Astrocyte of the spinal cord (primary cell): ENCODE data around the gene COG6.
A peak's percentile ranks its signal among the peaks of the same experiment; 100 is the strongest.

Experiments
- DNase-seq: peaks from one replicate; pipeline ENCODE4 v3.0.0; 2011; ENCODE audit warnings: low read depth, low spot score
- H3K4me3 ChIP-seq: 2 replicates; pipeline ENCODE4 v1.5.1; 2011; ENCODE audit warnings: low read depth, mild to moderate bottlenecking, low read length, moderate library complexity
- in situ Hi-C: cut with HindIII; loops from 2 replicates; pipeline ENCODE4 v1.10.0; 2017; ENCODE audit warnings: low sequenced_read_pairs
- TF ChIP-seq, protein P1 (sequence below): IDR thresholded peaks from 2 replicates; pipeline ENCODE4 v1.5.1; 2012; ENCODE audit warnings: low read depth, mild to moderate bottlenecking, low read length, inconsistent platforms

Gene COG6

DNA sequence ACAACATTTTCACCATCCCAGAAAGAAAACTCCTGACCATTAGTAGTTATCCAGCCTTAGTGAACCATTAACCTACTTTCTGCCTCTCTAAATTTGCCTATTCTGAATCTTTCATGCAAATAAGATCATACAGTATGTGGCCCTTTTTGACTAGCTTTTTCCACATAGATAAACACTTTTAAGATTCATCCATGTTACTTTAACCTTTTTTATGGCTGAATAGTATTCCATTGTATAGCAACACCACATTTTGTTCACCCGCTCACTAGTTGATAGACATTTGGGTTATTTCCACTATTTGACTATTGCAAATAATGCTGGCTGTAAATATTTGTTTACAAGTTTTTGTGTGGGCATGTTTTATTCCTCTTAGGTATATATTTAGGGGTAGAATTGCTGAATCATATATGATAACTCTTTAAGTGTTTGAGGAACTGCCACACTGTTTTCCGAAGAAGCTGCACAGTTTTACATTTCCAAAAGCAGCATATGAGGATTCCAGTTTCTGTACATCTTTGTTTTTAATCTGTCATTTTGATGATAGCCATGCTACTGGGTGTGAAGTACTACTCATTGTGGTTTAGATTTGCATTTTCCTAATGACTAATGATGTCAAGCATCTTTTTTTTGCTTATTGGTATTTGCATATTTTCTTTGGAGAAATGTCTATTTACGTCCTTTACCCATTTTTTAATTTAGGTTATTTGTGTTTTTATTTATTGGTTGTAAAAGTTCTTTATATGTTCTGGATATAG is 17.1 kb downstream of the COG6 start:
- no peak for DNase-seq
- TF ChIP-seq, protein P1, sequence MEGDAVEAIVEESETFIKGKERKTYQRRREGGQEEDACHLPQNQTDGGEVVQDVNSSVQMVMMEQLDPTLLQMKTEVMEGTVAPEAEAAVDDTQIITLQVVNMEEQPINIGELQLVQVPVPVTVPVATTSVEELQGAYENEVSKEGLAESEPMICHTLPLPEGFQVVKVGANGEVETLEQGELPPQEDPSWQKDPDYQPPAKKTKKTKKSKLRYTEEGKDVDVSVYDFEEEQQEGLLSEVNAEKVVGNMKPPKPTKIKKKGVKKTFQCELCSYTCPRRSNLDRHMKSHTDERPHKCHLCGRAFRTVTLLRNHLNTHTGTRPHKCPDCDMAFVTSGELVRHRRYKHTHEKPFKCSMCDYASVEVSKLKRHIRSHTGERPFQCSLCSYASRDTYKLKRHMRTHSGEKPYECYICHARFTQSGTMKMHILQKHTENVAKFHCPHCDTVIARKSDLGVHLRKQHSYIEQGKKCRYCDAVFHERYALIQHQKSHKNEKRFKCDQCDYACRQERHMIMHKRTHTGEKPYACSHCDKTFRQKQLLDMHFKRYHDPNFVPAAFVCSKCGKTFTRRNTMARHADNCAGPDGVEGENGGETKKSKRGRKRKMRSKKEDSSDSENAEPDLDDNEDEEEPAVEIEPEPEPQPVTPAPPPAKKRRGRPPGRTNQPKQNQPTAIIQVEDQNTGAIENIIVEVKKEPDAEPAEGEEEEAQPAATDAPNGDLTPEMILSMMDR: no peak
- H3K4me3 ChIP-seq: no peak overlapping the region
- in situ Hi-C loops: no loop called here

DNA sequence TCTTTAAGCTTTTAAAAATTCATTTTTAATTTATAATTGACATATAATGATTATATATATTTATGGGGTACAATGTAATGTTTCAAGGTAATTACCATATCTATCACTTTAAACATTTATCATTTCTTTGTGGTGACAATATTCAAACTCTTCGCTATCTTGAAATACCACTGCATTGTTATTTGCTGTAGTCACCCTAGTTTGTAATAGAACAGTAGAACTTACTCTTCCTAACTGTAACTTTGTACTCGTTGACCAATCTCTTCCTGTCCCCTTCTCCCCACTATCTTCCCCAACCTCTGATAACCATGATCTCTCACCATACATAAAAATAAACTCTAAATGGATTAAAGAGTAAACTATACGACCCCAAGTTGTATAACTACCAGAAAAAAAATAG is 20.4 kb downstream of the COG6 start:
- no peak overlapping the region for H3K4me3 ChIP-seq
- in situ Hi-C loops: no loop called here
- DNase-seq: no peak
- TF ChIP-seq, protein P1: no peak

DNA sequence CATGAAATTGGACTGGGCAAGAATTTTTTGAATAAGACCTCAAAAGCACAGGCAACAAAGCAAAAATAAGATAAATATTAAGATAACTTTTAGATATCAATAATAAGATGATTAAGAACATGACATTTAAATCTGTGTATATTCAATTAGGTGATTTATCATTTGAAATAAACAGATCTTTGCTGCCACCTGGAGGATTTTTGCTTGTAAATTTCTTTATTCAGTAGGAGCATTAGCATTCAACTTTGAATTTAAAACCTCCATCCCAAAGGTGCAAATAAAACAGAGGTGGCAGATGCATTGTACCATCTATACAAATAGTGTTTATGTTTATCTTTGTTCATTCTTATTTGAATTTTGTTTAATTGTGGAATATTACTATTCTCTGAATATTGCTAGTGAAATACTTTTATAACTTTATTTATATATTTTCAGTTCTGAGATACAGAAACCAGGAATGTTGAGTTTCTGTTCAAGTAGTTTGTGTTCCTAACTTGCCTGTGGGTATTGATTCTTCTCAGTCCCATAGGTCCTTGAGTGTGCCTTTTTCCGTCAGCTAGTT is 20.9 kb downstream of the COG6 start:
- no peak overlapping the region for H3K4me3 ChIP-seq
- TF ChIP-seq, protein P1: peak; percentile 30
- in situ Hi-C loops: no loop called here
- peak; percentile 62 for DNase-seq

DNA sequence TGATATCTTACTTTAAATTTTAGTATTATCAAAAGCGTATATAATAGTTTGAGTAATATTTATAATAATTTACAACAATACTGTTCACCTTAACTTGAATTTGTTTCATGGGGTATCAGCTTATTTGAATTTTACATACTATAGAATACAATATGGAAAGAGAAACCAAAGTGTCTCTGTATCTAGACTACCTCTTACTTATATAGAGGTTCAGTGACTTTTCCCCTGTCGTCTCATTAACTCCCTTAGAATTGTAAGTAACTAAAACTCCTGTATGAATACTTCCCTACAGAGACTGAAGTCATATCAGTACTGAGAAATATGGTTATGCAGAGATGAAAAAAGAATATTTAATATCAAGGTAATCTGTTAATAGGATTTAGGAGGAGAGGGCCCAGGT is 26.8 kb downstream of the COG6 start:
- TF ChIP-seq, protein P1: no peak
- in situ Hi-C loops: no loop called here
- DNase-seq: no peak
- H3K4me3 ChIP-seq: no peak overlapping the region

DNA sequence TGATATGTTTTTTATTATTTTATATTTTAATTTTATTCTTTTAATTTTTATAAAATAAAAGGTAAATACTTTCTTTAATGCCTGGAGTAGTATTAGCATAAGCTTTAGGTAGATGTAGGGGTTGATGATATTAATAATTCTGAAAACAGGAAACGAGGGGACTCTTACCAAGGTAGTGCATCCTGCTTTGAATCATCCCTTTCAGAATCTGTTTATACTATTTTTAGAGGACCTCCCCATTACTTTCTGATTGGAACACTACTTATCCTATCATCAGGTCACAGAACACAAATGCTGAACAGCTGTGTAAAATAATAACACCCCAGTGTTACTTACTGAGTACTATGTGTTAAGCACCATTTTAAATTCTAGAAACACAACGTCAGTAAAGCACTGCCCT is 27.3 kb downstream of the COG6 start:
- in situ Hi-C loops: no loop called here
- TF ChIP-seq, protein P1: no peak
- no peak for DNase-seq
- no peak overlapping the region for H3K4me3 ChIP-seq

DNA sequence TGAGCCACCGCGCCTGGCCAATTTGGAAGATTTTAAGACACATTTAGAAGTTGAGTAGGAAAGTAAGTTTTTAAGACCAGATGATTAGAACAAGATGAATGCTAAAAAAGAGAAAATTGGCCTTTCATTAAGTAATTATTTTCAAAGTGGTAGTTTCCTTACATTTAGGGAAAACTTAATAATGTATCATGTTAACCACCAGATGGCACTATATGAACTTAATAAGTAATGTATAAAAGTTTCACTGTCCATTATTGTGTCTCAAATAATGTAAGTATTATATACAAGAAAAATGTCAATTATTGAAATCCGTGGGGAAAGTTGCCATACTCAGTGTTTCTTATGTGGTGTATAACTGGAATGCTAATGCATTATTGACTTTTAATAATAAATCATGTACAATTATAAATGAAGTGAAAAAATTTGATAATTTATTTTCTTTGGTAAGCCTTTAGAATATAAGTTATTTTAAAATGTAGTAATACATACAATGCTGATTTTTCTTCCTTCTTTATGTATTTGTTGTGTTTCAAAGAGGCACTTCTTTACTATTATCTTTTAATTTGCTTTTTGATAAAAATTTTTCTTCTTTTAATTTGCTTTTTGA is 29.2 kb downstream of the COG6 start:
- in situ Hi-C loops: no loop called here
- H3K4me3 ChIP-seq: no peak overlapping the region
- peak; percentile 60 for DNase-seq
- TF ChIP-seq, protein P1: no peak
